Peyer's patch (tissue), 4 donors: ENCODE results near the gene NARS2. TPM values are rescaled to one million over a fixed set of nuclear protein-coding genes. Genes with fewer than 3 reads are reported as not detected.

Experiments
- DNase-seq, 3 donors: peaks; one replicate each; pipeline ENCODE4 v3.0.0-alpha.2; 2017 to 2019
- H3K27ac ChIP-seq, 4 donors: fragments of 200-600 bp; sonication (generic); one replicate each; pipeline ENCODE4 v1.5.1; 2016 to 2019
- H3K27me3 ChIP-seq, 2 donors: fragments of 200-600 bp; sonication (generic); one replicate each; pipeline ENCODE4 v1.5.1; 2019
- H3K36me3 ChIP-seq, 3 donors: fragments of 200-600 bp; sonication (generic); one replicate each; pipeline ENCODE4 v1.5.1; 2016 to 2019
- H3K4me1 ChIP-seq, 4 donors: fragments of 200-600 bp; sonication (generic); one replicate each; pipeline ENCODE4 v1.5.1; 2016 to 2019
- H3K4me3 ChIP-seq, 4 donors: fragments of 200-600 bp; sonication (generic); 1 replicate in 3 of 4; 2 replicates in 1 of 4; pipeline ENCODE4 v1.5.1; 2016 to 2019; ENCODE audit warnings: mild to moderate bottlenecking in 1 of 4
- H3K9me3 ChIP-seq, 4 donors: fragments of 200-600 bp; sonication (generic); one replicate each; pipeline ENCODE4 v1.5.1; 2016 to 2019; ENCODE audit warnings: mild to moderate bottlenecking in 1 of 4
- POLR2A ChIP-seq, 2 donors: fragments of 450-650 bp; IDR thresholded peaks; one replicate each; pipeline ENCODE4 v1.5.1; 2017; ENCODE audit warnings: antibody characterized with exemption in 2 of 2, mild to moderate bottlenecking in 2 of 2, moderate library complexity in 2 of 2
- total RNA-seq, 4 donors: library from RNA; depleted of rRNA; stranded (reverse); fragments of >200 nt; gene quantifications; one replicate each; pipeline ENCODE4 v1.1.0, GENCODE V29; 2016
- TF ChIP-seq, protein P1 (sequence below), 6 experiments: fragments of 450-650 bp in 4 of 6; fragments of 200-600 bp in 2 of 6; sonication (generic) in 1 of 6; IDR thresholded peaks; one replicate each; pipeline ENCODE4 v1.5.1; 2017 to 2019; ENCODE audit warnings: antibody characterized with exemption in 6 of 6, mild to moderate bottlenecking in 3 of 6, moderate library complexity in 1 of 6

NARS2 gene
- total RNA-seq, 4 donors from 2014 or later: 7.7 to 28.9 (median 10.7) TPM

DNA sequence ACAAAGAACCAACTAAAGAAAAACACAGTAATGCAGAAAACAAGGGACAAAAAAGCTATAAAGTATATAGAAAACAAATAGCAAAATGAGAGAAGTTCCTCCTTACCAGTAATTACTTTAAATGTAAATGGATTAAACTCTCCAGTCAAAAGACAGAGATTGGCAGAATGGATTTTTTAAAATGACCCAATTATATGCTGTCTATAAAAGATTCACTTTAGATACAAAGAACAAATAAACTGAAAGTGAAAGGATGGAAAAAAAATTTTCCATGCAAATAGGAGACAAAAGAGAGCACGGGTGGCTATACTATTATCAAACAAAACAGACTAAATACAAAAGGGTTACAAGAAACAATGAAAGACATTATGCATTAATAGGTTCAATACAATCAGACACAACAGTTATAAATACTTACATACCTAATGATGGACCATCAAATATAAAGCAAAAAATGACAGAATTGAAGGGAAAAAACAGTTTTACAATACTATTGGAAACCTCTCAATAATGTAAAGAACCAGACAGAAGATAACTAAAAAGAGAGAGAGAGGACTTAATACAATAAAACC is 64.6 kb downstream of the NARS2 start:
- H3K9me3 ChIP-seq: no peaks in the 10 kb centered on the region
- H3K4me1 ChIP-seq: no peaks in the 10 kb centered on the region
- TF ChIP-seq, protein P1, sequence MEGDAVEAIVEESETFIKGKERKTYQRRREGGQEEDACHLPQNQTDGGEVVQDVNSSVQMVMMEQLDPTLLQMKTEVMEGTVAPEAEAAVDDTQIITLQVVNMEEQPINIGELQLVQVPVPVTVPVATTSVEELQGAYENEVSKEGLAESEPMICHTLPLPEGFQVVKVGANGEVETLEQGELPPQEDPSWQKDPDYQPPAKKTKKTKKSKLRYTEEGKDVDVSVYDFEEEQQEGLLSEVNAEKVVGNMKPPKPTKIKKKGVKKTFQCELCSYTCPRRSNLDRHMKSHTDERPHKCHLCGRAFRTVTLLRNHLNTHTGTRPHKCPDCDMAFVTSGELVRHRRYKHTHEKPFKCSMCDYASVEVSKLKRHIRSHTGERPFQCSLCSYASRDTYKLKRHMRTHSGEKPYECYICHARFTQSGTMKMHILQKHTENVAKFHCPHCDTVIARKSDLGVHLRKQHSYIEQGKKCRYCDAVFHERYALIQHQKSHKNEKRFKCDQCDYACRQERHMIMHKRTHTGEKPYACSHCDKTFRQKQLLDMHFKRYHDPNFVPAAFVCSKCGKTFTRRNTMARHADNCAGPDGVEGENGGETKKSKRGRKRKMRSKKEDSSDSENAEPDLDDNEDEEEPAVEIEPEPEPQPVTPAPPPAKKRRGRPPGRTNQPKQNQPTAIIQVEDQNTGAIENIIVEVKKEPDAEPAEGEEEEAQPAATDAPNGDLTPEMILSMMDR (IDR thresholded peaks at IDR 0.05): no peak
- TF ChIP-seq POLR2A (IDR thresholded peaks at IDR 0.05): no peak
- H3K4me3 ChIP-seq: no peak overlapping the region
- H3K27me3 ChIP-seq: no peaks in the 10 kb centered on the region
- DNase-seq: no peak
- no peaks in the 10 kb centered on the region for H3K36me3 ChIP-seq
- no peak overlapping the region for H3K27ac ChIP-seq

DNA sequence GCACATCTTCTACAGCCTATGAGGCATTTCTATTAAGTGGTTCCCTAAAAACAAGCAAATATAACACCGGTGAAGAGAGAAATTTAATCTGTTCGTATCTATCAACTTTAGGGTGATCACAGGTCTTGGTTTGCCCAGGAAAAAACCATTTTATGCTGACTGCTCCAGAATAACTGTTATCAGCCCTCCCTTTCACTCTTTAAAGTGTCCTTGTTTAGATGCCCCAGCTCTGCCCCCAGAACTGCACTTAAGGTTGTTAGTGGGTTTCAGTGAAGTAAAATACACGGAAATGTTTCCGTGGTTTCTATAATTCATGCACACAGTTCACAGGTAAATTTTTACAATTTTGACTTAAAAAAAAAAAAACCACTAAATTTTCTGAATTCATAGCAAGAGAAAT is 70.0 kb downstream of the NARS2 start:
- Histone ChIP-seq H3K36me3 (no peaks in the 10 kb centered on the region), H3K9me3 (no peaks in the 10 kb centered on the region), H3K4me3 (no peak overlapping the region), H3K4me1 (no peaks in the 10 kb centered on the region), H3K27me3 (no peaks in the 10 kb centered on the region), H3K27ac (no peak overlapping the region)
- no peak for DNase-seq
- no peak for TF ChIP-seq POLR2A (IDR thresholded peaks at IDR 0.05)
- TF ChIP-seq, protein P1 (IDR thresholded peaks at IDR 0.05): no peak

DNA sequence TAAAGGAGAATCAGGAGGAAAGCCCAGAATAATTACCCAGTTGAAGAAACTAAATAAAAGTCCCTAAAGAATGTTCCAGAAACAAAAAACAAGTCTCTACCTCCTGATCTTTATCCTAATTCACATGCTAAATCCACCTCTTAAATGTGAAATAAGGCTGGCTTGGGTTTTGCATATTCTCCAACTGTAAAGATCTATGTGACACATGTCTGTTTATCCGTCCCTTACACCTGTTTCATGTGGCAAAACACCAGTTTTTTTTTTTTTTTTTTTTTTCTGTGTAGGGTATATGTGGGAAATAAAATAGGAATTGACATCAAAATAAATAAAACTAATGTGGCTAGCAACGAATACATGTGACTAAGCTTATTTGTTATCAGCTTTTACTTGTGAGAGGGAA is 70.5 kb downstream of the NARS2 start:
- Histone ChIP-seq H3K9me3 (no peaks in the 10 kb centered on the region), H3K4me3 (no peak overlapping the region), H3K27ac (no peak overlapping the region), H3K27me3 (no peaks in the 10 kb centered on the region), H3K4me1 (no peaks in the 10 kb centered on the region), H3K36me3 (no peaks in the 10 kb centered on the region)
- no peak for TF ChIP-seq POLR2A (IDR thresholded peaks at IDR 0.05)
- TF ChIP-seq, protein P1 (IDR thresholded peaks at IDR 0.05): no peak
- DNase-seq: no peak

DNA sequence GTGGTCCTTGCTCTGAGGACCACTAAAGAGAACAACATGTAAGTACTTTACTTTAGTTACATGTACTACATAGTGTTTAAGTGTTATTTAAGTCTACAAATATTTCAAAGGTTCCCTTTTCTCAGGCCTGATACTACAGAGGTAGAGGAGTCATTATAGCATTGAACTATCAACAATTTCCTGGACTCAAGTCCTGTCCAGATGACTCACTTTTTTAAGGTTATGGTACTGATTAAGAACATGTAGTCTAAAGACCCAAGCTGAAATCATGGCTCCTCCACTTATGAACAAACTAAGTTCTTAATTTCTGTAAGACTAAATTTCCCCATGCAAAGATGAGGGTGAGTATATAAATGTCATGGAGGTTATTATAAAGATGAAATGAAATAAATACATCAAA is 74.7 kb downstream of the NARS2 start:
- H3K27ac ChIP-seq: no peak overlapping the region
- H3K27me3 ChIP-seq: no peaks in the 10 kb centered on the region
- H3K4me1 ChIP-seq: no peaks in the 10 kb centered on the region
- no peaks in the 10 kb centered on the region for H3K36me3 ChIP-seq
- TF ChIP-seq, protein P1 (IDR thresholded peaks at IDR 0.05): no peak
- TF ChIP-seq POLR2A (IDR thresholded peaks at IDR 0.05): no peak
- no peaks in the 10 kb centered on the region for H3K9me3 ChIP-seq
- DNase-seq: no peak
- no peak overlapping the region for H3K4me3 ChIP-seq

DNA sequence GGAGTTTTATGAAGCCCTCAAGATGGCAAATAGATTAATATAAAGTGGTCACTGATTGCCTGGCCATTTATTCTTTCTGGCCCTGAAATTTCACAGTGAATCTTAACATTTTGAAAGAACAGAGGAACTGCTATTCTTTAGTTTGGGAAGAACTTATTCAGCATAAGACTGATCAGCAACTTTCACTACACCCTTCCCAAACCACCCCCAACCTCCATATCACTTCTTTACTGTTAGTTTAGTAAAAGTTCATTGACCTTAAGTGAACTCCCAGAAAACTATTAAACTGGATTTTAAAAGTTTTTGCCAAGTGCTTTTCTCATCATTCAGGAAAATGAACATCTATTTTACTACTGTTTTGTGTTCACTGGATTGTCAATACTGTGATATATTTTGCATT is 77.4 kb downstream of the NARS2 start:
- DNase-seq: no peak
- H3K4me1 ChIP-seq: no peaks in the 10 kb centered on the region
- no peaks in the 10 kb centered on the region for H3K36me3 ChIP-seq
- no peaks in the 10 kb centered on the region for H3K27me3 ChIP-seq
- no peak overlapping the region for H3K27ac ChIP-seq
- H3K9me3 ChIP-seq: no peaks in the 10 kb centered on the region
- H3K4me3 ChIP-seq: no peak overlapping the region
- TF ChIP-seq, protein P1 (IDR thresholded peaks at IDR 0.05): no peak
- no peak for TF ChIP-seq POLR2A (IDR thresholded peaks at IDR 0.05)
